K562 (cell line): ENCODE data around the gene LLGL2.

ENCODE experiments used
- ATF1 ChIP-seq, 2 experiments: fragments of 450-650 bp in 1 of 2; IDR thresholded peaks; 2 replicates each; pipeline ENCODE4 v1.6.1; 2016; ENCODE audit warnings: missing compliant biosample characterization in 1 of 2, missing genetic modification characterization in 1 of 2
- KLF10 ChIP-seq: fragments of 250-450 bp; sonication (Bioruptor Pico); IDR thresholded peaks from 2 replicates; pipeline ENCODE4 v1.6.1; 2021; ENCODE audit warnings: matching md5 sums
- POLR2A ChIP-seq: fragments of 450-650 bp; conservative IDR thresholded peaks from 2 replicates; pipeline ENCODE4 v1.6.1; 2016
- TF ChIP-seq, protein P1 (sequence below): fragments of 450-650 bp; formaldehyde crosslinking; IDR thresholded peaks from 2 replicates; pipeline ENCODE4 v1.4.0; 2022; ENCODE audit warnings: mild to moderate bottlenecking, moderate library complexity
- TF ChIP-seq, protein P2 (sequence below): fragments of 450-650 bp; conservative IDR thresholded peaks from 2 replicates; pipeline ENCODE4 v1.6.1; 2016; ENCODE audit warnings: missing genetic modification characterization, low read depth, mild to moderate bottlenecking, missing compliant biosample characterization, moderate library complexity

- TF ChIP-seq KLF10 (no peak), POLR2A (peak; percentile 53), ATF1 (CRISPR knock-in tag; IDR thresholded peaks at IDR 0.05) (no peak), ATF1 (tag; IDR thresholded peaks at IDR 0.05) (peak; percentile 69)
- TF ChIP-seq, protein P1, sequence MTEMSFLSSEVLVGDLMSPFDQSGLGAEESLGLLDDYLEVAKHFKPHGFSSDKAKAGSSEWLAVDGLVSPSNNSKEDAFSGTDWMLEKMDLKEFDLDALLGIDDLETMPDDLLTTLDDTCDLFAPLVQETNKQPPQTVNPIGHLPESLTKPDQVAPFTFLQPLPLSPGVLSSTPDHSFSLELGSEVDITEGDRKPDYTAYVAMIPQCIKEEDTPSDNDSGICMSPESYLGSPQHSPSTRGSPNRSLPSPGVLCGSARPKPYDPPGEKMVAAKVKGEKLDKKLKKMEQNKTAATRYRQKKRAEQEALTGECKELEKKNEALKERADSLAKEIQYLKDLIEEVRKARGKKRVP (CRISPR knock-in tag): no peak
- TF ChIP-seq, protein P2, sequence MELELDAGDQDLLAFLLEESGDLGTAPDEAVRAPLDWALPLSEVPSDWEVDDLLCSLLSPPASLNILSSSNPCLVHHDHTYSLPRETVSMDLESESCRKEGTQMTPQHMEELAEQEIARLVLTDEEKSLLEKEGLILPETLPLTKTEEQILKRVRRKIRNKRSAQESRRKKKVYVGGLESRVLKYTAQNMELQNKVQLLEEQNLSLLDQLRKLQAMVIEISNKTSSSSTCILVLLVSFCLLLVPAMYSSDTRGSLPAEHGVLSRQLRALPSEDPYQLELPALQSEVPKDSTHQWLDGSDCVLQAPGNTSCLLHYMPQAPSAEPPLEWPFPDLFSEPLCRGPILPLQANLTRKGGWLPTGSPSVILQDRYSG (tag): no peak
Measured at GRCh38 chr17:75524970-75525805, at the start of gene LLGL2.
